PC-9 (cell line): Measurements from ENCODE around the gene STK31.

Source experiments
- EZH2 ChIP-seq: fragments of 200-600 bp; sonication (generic); IDR thresholded peaks from 2 replicates; pipeline ENCODE4 v1.8.0; 2017; ENCODE audit warnings: antibody characterized with exemption, low read depth
- TF ChIP-seq, protein P1 (sequence below): fragments of 200-600 bp; sonication (generic); conservative IDR thresholded peaks from 2 replicates; pipeline ENCODE4 v1.6.1; 2017; ENCODE audit warnings: mixed run types, antibody characterized with exemption, mild to moderate bottlenecking, moderate library complexity

DNA sequence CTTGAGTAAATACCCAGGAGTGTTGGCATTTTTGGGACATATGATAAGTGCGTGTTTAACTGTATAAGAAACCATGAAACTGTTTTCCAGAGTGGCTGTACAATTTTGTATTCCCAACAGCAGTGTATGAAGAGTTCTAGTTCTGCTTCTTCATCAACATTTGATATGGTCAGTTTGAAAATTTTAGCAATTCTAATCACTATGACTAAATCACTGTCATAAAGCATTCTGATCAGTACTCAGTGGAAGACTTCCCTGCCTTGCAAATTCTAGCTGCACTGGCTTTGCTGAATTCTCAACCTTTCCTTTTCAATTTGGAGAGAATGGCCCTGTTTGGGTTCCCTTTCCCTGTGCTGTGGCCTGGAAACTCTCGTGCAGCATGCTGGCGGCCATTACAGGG lies 48.6 kb upstream of the STK31 start:
- TF ChIP-seq EZH2, result no peak
- TF ChIP-seq, protein P1, sequence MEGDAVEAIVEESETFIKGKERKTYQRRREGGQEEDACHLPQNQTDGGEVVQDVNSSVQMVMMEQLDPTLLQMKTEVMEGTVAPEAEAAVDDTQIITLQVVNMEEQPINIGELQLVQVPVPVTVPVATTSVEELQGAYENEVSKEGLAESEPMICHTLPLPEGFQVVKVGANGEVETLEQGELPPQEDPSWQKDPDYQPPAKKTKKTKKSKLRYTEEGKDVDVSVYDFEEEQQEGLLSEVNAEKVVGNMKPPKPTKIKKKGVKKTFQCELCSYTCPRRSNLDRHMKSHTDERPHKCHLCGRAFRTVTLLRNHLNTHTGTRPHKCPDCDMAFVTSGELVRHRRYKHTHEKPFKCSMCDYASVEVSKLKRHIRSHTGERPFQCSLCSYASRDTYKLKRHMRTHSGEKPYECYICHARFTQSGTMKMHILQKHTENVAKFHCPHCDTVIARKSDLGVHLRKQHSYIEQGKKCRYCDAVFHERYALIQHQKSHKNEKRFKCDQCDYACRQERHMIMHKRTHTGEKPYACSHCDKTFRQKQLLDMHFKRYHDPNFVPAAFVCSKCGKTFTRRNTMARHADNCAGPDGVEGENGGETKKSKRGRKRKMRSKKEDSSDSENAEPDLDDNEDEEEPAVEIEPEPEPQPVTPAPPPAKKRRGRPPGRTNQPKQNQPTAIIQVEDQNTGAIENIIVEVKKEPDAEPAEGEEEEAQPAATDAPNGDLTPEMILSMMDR, result no peak
